Measurements from ENCODE around the gene NFYB. TPM values are rescaled to one million over a fixed set of nuclear protein-coding genes. Genes with fewer than 3 reads are reported as not detected.
A peak's percentile ranks its signal among the peaks of the same experiment; 100 is the strongest.

The NFYB gene
- total RNA-seq, 1 donor from 2014 or later: 24.7 TPM

DNA sequence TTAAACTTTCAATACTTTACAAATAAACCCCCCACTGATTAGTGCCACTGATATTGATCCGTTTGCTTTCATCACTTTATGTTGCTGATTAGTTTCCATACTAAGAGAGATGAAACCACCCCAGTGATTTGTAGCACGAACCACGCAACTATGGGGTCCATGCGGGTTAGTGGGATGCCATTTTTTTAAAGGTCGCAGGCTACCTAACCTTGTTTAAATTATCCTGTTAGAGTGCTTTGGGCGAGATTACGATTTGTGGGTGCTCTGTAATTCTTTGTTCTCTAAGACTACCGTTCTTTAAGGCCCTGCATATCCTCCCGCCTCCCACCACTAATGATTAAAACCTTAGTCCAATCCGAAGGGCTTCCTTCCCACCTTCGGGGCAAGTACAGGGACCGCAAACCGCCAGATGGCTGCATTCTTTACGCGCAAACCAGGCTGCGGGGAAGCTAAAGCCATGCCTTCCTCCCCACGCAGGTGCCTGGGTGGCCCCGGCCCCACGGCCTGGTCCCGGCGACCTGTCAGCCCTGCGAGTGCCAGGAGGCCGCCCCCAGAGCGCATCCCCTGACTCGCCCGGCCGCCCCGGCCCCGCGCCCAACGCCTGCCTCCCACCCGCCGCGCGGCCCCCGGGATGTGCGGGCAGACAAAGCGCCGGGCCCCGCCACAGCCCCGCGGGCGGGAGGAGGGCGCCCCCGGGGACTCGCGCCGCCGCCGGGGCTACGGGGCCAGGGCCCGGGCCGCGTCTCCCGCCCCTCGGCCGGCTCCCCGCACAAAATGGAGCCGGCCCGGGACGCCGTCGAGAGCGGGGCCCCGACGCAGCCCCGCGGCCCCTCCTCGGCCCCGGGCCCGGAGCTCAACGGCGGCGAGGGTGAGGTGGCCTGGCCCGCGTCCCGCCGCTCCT lies 759 bp downstream of the NFYB start:
- Mint-ChIP-seq H3K4me1 (ENCODE audit: low read depth) (peaks cover 28% of the 10 kb centered on the region), H3K9me3 (ENCODE audit: low read depth) (no peaks in the 10 kb centered on the region), H3K4me3 (ENCODE audit: unreplicated experiment) (peak overlapping the region; percentile 81), H3K27ac (ENCODE audit: unreplicated experiment) (peak overlapping the region; percentile 92), H3K27me3 (ENCODE audit: low read depth) (no peaks in the 10 kb centered on the region), H3K36me3 (ENCODE audit: low read depth) (peaks cover under 1% of the 10 kb centered on the region)
- DNase-seq (ENCODE audit: low spot score): no peak
- TF ChIP-seq, protein P1, sequence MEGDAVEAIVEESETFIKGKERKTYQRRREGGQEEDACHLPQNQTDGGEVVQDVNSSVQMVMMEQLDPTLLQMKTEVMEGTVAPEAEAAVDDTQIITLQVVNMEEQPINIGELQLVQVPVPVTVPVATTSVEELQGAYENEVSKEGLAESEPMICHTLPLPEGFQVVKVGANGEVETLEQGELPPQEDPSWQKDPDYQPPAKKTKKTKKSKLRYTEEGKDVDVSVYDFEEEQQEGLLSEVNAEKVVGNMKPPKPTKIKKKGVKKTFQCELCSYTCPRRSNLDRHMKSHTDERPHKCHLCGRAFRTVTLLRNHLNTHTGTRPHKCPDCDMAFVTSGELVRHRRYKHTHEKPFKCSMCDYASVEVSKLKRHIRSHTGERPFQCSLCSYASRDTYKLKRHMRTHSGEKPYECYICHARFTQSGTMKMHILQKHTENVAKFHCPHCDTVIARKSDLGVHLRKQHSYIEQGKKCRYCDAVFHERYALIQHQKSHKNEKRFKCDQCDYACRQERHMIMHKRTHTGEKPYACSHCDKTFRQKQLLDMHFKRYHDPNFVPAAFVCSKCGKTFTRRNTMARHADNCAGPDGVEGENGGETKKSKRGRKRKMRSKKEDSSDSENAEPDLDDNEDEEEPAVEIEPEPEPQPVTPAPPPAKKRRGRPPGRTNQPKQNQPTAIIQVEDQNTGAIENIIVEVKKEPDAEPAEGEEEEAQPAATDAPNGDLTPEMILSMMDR (IDR thresholded peaks at IDR 0.05): no peak

DNA sequence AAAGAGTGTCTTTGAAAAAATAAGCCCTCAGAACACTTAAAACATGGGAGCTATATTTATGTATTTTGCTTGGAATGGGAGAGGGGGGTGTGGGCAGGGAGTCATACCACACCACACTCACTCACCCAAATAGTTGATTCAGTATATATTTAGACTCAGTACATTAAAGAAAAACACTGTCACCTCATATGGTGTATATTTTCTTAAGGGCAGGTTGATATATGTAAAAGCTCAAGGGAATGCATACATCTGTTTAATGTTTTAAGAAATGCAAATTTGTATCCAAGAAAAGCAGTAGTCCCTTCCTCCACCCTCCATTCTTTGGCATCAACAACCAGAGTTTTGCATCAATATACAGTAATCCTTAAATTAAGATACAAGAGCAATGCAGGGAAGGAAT lies 1.4 kb downstream of the NFYB start:
- no peak for DNase-seq (ENCODE audit: low spot score)
- peaks cover 30% of the 10 kb centered on the region for H3K4me1 Mint-ChIP-seq (ENCODE audit: low read depth)
- no peaks in the 10 kb centered on the region for H3K27me3 Mint-ChIP-seq (ENCODE audit: low read depth)
- H3K27ac Mint-ChIP-seq (ENCODE audit: unreplicated experiment): peak overlapping the region; percentile 92
- H3K4me3 Mint-ChIP-seq (ENCODE audit: unreplicated experiment): peak overlapping the region; percentile 81
- peaks cover 3% of the 10 kb centered on the region for H3K36me3 Mint-ChIP-seq (ENCODE audit: low read depth)
- TF ChIP-seq, protein P1 (IDR thresholded peaks at IDR 0.05): no peak
- no peaks in the 10 kb centered on the region for H3K9me3 Mint-ChIP-seq (ENCODE audit: low read depth)

DNA sequence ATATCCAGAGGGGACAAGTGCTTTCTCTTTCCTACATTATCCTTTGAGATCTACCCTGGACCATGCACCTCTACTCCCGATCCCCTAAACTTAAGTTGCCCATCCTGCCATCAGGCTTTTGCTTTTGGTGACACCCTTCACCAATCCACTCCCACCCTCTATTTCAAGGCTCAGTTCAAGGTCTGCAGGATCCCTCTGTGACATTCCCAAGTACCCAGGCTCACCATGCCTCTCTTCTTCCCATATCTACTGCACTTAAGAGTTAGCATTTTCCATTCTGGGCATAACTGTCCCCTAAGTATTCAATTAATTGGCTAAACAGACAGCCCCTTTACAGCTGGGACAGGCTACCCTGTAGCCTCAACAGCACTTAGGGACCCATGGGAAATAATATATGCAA lies 3.1 kb downstream of the NFYB start:
- H3K4me3 Mint-ChIP-seq (ENCODE audit: unreplicated experiment): no peak overlapping the region
- peaks cover 41% of the 10 kb centered on the region for H3K4me1 Mint-ChIP-seq (ENCODE audit: low read depth)
- no peak overlapping the region for H3K27ac Mint-ChIP-seq (ENCODE audit: unreplicated experiment)
- no peaks in the 10 kb centered on the region for H3K9me3 Mint-ChIP-seq (ENCODE audit: low read depth)
- TF ChIP-seq, protein P1 (IDR thresholded peaks at IDR 0.05): no peak
- H3K36me3 Mint-ChIP-seq (ENCODE audit: low read depth): peaks cover 6% of the 10 kb centered on the region
- DNase-seq (ENCODE audit: low spot score): no peak
- H3K27me3 Mint-ChIP-seq (ENCODE audit: low read depth): no peaks in the 10 kb centered on the region

DNA sequence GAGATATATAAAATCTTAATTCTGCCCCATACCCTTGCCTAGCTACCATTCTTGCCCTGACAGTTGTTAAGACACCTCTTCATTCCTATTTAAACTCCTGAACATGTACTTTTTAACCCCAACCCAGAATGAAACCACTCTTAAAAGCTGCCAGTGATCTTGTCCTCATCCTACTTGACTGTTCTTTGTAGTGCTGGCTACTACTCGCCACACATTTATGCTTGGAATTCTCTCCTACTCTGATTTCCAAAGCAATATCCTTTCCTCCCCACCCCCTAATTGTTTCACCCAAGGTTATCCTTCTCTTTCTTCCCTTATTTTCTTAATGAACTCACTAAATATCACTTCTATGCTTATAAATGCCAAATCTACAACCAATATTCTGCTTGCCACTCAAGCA lies 4.1 kb downstream of the NFYB start:
- no peak for DNase-seq (ENCODE audit: low spot score)
- Mint-ChIP-seq H3K27ac (ENCODE audit: unreplicated experiment) (no peak overlapping the region), H3K4me3 (ENCODE audit: unreplicated experiment) (no peak overlapping the region), H3K9me3 (ENCODE audit: low read depth) (no peaks in the 10 kb centered on the region), H3K36me3 (ENCODE audit: low read depth) (peaks cover 11% of the 10 kb centered on the region), H3K4me1 (ENCODE audit: low read depth) (peaks cover 39% of the 10 kb centered on the region), H3K27me3 (ENCODE audit: low read depth) (no peaks in the 10 kb centered on the region)
- TF ChIP-seq, protein P1 (IDR thresholded peaks at IDR 0.05): no peak

DNA sequence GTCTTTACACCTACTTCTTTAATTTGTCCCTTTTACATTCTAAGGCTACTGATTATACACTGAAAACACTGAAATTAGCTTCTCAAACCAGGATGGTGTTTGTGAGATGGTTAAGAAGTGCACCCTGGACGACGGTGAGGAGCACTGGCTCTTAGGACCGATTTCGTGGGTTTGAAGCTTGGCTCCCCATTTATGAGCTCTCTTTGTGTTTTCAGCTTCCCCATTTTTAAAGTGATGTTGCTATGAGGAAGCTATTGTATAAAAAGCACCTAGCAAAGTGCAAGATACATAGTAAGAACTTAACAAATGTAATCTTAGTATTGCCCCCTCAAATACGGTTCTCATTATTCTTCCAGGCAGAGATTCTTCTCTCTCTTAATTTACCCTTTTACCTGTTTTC lies 4.7 kb downstream of the NFYB start:
- Mint-ChIP-seq H3K9me3 (ENCODE audit: low read depth) (no peaks in the 10 kb centered on the region), H3K27ac (ENCODE audit: unreplicated experiment) (no peak overlapping the region), H3K4me3 (ENCODE audit: unreplicated experiment) (no peak overlapping the region), H3K27me3 (ENCODE audit: low read depth) (no peaks in the 10 kb centered on the region), H3K36me3 (ENCODE audit: low read depth) (peaks cover 11% of the 10 kb centered on the region), H3K4me1 (ENCODE audit: low read depth) (peaks cover 35% of the 10 kb centered on the region)
- no peak for DNase-seq (ENCODE audit: low spot score)
- TF ChIP-seq, protein P1 (IDR thresholded peaks at IDR 0.05): no peak

Measured in chondrocyte (in vitro differentiated cells).